Endothelial cell of umbilical vein (primary cell): ENCODE results near the gene BCL2L2. TPM values are rescaled to one million over a fixed set of nuclear protein-coding genes. Genes with fewer than 3 reads are reported as not detected.

Experiments used
- BruUV-seq: library from RNA; stranded (reverse); fragments of 400-500 nt; replicated peaks from 2 replicates; lab custom pipeline; 2021; lab: Mats Ljungman, UMichigan
- CTCF ChIA-PET: fragments of 300-600, 350-600 bp; sonication (Branson Sonifier 250); formaldehyde crosslinking; loops from one replicate; lab custom pipeline; 2021; ENCODE audit warnings: antibody characterized with exemption, inconsistent platforms; lab: Charles Lee
- POLR2A ChIA-PET: fragments of 300-600, 350-600 bp; sonication (Branson Sonifier 250); formaldehyde crosslinking; loops from one replicate; lab custom pipeline; 2021; ENCODE audit warnings: antibody characterized with exemption, inconsistent platforms; lab: Charles Lee
- DNase-seq: peaks from one replicate; pipeline ENCODE4 v3.0.0-alpha.2; 2011; ENCODE audit warnings: low read depth, low spot score
- FAIRE-seq: peaks from 2 replicates; lab custom pipeline; 2011; peaks lifted over from hg19 to GRCh38; lab: Jason Lieb, UNC
- H2AFZ ChIP-seq: 2 replicates; pipeline ENCODE4 v1.6.0; 2012; ENCODE audit warnings: low read depth, low read length, control low read depth, inconsistent platforms
- H3K27ac ChIP-seq: 2 replicates; pipeline ENCODE4 v1.5.1; 2011; ENCODE audit warnings: low read depth, mild to moderate bottlenecking, control low read depth, low read length, moderate library complexity; ENCODE audit not compliant: insufficient read depth
- H3K27me3 ChIP-seq, 2 experiments: 2 replicates each; pipeline versions ENCODE4 v1.6.0 to v1.6.1; 2011; ENCODE audit warnings: low read length in 2 of 2, mixed read lengths in 1 of 2; ENCODE audit not compliant: control insufficient read depth in 2 of 2, insufficient read depth in 2 of 2
- H3K36me3 ChIP-seq, 2 experiments: 2 replicates in 1 of 2; 3 replicates in 1 of 2; pipeline ENCODE4 v1.5.1; 2011; ENCODE audit warnings: low read length in 2 of 2, mild to moderate bottlenecking in 1 of 2, moderate library complexity in 1 of 2; ENCODE audit not compliant: control insufficient read depth in 2 of 2, insufficient read depth in 2 of 2; ENCODE audit errors: extremely low read depth in 1 of 2
- H3K4me1 ChIP-seq: 3 replicates; pipeline ENCODE4 v1.5.1; 2011; ENCODE audit warnings: mild to moderate bottlenecking, low read length; ENCODE audit not compliant: control insufficient read depth, insufficient read depth; ENCODE audit errors: extremely low read depth
- H3K4me2 ChIP-seq: 2 replicates; pipeline ENCODE4 v1.6.1; 2011; ENCODE audit warnings: low read length, control low read depth, mixed read lengths; ENCODE audit not compliant: insufficient read depth
- H3K4me3 ChIP-seq, 3 experiments: fragments of 200-600 bp in 1 of 3; sonication (generic), shearing (Covaris generic) in 1 of 3; replicated peaks in 1 of 3; 2 replicates each; pipeline ENCODE4 v1.5.1; 2011 to 2016; ENCODE audit warnings: control low read depth in 3 of 3, low read length in 3 of 3, mild to moderate bottlenecking in 2 of 3, inconsistent platforms in 1 of 3, low read depth in 1 of 3, moderate library complexity in 1 of 3; ENCODE audit not compliant: insufficient read depth in 1 of 3
- H3K79me2 ChIP-seq: 2 replicates; pipeline ENCODE4 v1.6.0; 2012; ENCODE audit warnings: low read length, inconsistent platforms; ENCODE audit not compliant: control insufficient read depth, insufficient read depth
- H3K9ac ChIP-seq: replicated peaks from 2 replicates; pipeline ENCODE3; 2011; ENCODE audit warnings: low read length, control low read depth; ENCODE audit not compliant: insufficient read depth; ENCODE audit errors: extremely low read depth
- H3K9me1 ChIP-seq: replicated peaks from 3 replicates; pipeline ENCODE4 v1.6.0; 2011; ENCODE audit warnings: mild to moderate bottlenecking, low read length; ENCODE audit not compliant: control insufficient read depth, insufficient read depth; ENCODE audit errors: extremely low read depth
- H3K9me3 ChIP-seq: replicated peaks from 2 replicates; pipeline ENCODE4 v1.5.1; 2012; ENCODE audit warnings: low read length, inconsistent platforms; ENCODE audit not compliant: control insufficient read depth, insufficient read depth
- H4K20me1 ChIP-seq: replicated peaks from 2 replicates; pipeline ENCODE3; 2011; ENCODE audit warnings: mild to moderate bottlenecking, low read length; ENCODE audit not compliant: control insufficient read depth, insufficient read depth; ENCODE audit errors: extremely low read depth
- EZH2 ChIP-seq: IDR thresholded peaks from 2 replicates; pipeline ENCODE4 v1.6.1; 2012; ENCODE audit warnings: borderline replicate concordance, low read depth, mild to moderate bottlenecking, moderate library complexity, low read length, inconsistent platforms; ENCODE audit not compliant: severe bottlenecking
- FOS ChIP-seq: IDR thresholded peaks from 2 replicates; pipeline ENCODE4 v1.6.1; 2011; ENCODE audit warnings: mild to moderate bottlenecking, low read length, moderate library complexity, borderline replicate concordance; ENCODE audit not compliant: insufficient read depth
- GATA2 ChIP-seq: IDR thresholded peaks from 2 replicates; pipeline ENCODE4 v1.7.0; 2011; ENCODE audit warnings: low read depth, mild to moderate bottlenecking, moderate library complexity, mixed read lengths, low read length; ENCODE audit not compliant: insufficient read length, insufficient read depth
- JUN ChIP-seq: IDR thresholded peaks from 2 replicates; pipeline ENCODE4 v1.6.1; 2011; ENCODE audit warnings: borderline replicate concordance, low read depth; ENCODE audit not compliant: insufficient read length, insufficient read depth
- MAX ChIP-seq: IDR thresholded peaks from 2 replicates; pipeline ENCODE4 v1.6.1; 2011; ENCODE audit not compliant: insufficient read depth, insufficient read length
- MYC ChIP-seq: IDR thresholded peaks from one replicate; pipeline ENCODE4 v1.6.1; 2011; ENCODE audit warnings: mild to moderate bottlenecking, low read depth, low read length
- POLR2A ChIP-seq: IDR thresholded peaks from 2 replicates; pipeline ENCODE4 v1.6.1; 2012; ENCODE audit warnings: low read depth, mild to moderate bottlenecking, control low read depth, low read length
- POLR2AphosphoS5 ChIP-seq: IDR thresholded peaks from 2 replicates; pipeline ENCODE4 v1.6.1; 2012; ENCODE audit warnings: low read depth, mild to moderate bottlenecking, control low read depth, low read length, moderate library complexity; ENCODE audit not compliant: insufficient read depth
- dilution Hi-C: fragments of 300-500 bp; cut with MboI; formaldehyde crosslinking; loops from one replicate; pipeline ENCODE4 v1.15.0; 2019; ENCODE audit warnings: low sequenced_read_pairs; ENCODE audit not compliant: extremely low pct_ligation_motif_present
- intact Hi-C: fragments of 100-400 bp; cut with micrococcal nuclease; formaldehyde crosslinking; loops from one replicate; pipeline ENCODE4 v1.10.0; 2022
- polyA plus RNA-seq, 4 experiments: library from polyadenylated mRNA; depleted of rRNA in 3 of 4; stranded (reverse) in 3 of 4; unstranded in 1 of 4; fragments of >200 nt; gene quantifications; 2 replicates each; pipeline versions ENCODE4 v1.2.1 to v1.2.3, GENCODE V29; 2011 to 2012; ENCODE audit warnings: missing spikeins in 1 of 4
- total RNA-seq: library from RNA; stranded (reverse); gene quantifications from 2 replicates; pipeline ENCODE4 v1.2.3, GENCODE V29; 2021
- TF ChIP-seq, protein P1 (sequence below), 2 donors: IDR thresholded peaks; 1 replicate in 1 of 2; 2 replicates in 1 of 2; pipeline ENCODE4 v1.5.1; 2011; ENCODE audit warnings: low read length in 2 of 2, mild to moderate bottlenecking in 2 of 2, moderate library complexity in 2 of 2, control low read depth in 1 of 2, inconsistent platforms in 1 of 2, low read depth in 1 of 2; ENCODE audit not compliant: insufficient read depth in 1 of 2; ENCODE audit errors: extremely low read depth in 1 of 2

BCL2L2 gene
- total and polyA plus RNA-seq, 2 donors (not counting 3 experiments of a cell fraction or from before 2014, with no cell fraction given) = 19.9 to 24.3 TPM

DNA sequence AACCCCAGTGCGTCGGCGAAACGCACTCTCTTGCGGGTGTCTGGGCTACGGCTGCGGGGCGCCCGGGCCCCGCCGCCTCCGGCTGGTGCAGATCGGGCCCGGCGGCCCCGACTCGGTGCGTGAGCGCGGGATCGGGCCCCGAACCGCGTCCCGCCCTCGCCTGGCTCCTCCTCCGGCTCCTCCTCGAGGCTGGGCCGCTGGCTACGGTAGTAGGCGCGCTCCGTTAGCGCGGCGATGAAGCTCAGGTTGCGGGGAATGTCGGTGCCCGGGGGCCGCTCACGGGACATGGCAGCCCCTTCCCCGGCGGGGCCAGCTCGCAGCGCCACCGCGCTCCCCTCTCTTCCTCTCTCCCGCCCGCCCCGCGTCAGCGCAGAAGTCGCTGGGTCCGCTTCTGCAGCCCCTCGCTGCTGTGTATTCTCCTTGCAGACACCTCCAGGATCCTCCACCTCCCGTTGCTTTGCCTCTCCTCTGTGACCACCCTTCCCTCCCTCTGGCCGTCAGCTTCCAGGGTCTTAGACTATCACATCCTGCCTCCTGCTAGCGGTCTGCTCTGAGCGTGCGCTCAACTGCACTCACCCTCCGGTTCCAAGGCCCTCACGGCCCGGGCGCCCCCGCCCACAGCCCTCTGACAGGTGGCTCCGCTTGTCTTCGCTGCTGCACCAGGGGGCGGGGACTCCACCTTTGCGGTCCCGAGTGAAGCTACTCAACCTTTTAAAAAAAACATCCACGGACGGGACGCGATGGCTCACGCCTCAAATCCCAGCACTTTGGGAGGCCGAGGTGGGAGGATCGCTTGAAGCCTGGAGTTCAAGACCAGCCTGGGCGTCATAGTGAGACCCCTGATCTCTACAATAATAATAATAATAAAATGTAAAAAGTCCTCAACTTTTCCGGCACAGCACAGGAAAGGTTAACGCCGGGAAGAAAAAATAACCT, 4.1 kb upstream of the BCL2L2 start, which contains the start of gene PPP1R3E:
PPP1R3E (minus strand) TSS at position 570 of the 936 bp plus-strand sequence; CDS start at position 287, 283 bp downstream.
- CTCF ChIA-PET = interaction anchor here (1.1 to 4.0 kb wide), 8 partner anchors 13 to 225 kb away, joined by 3 to 53 read pairs (median 13); partner anchors contain the start of genes HOMEZ and PABPN1
- no peaks in the 10 kb centered on the region for H3K9me3 ChIP-seq
- peak within 1 kb of the TSS; percentile 66 for H3K9ac ChIP-seq
- DNase-seq (peak; percentile 60), FAIRE-seq (peak; percentile 57)
- POLR2A ChIA-PET = interaction anchor here (2.0 kb wide), 1 partner anchor 19 kb away, joined by 13 read pairs; the partner anchor contains the start of gene PABPN1
- H3K27me3 ChIP-seq = no peaks in the 10 kb centered on the region
- peaks cover 23% of the 10 kb centered on the region for H3K4me1 ChIP-seq
- peak within 1 kb of the TSS; percentile 45 to 53 (median 51) for H3K4me3 ChIP-seq
- no TSS peak for BruUV-seq
- peak within 1 kb of the TSS; percentile 93 for H2AFZ ChIP-seq
- peak within 1 kb of the TSS; percentile 78 for H3K4me2 ChIP-seq
- H3K36me3 ChIP-seq = no peaks in the 10 kb centered on the region
- TF ChIP-seq POLR2A (peak; percentile 88), FOS (no peak), POLR2AphosphoS5 (peak; percentile 58)
- dilution Hi-C loops (no loop called here), intact Hi-C loops (no loop called here)
- peaks cover 11% of the 10 kb centered on the region for H3K79me2 ChIP-seq
- H4K20me1 ChIP-seq = no peaks in the 10 kb centered on the region
- peak within 1 kb of the TSS; percentile 38 for H3K27ac ChIP-seq
- H3K9me1 ChIP-seq = no peaks in the 10 kb centered on the region

GRCh38 chr14:23307146-23307530, 505 bp downstream of the BCL2L2 start:
- Histone ChIP-seq H3K79me2 (peaks cover 45% of the 10 kb centered on the region), H3K36me3 (peaks cover 0 to 12% of the 10 kb centered on the region in 2 experiments), H3K9ac (peak overlapping the region; percentile 85), H3K9me1 (no peaks in the 10 kb centered on the region), H3K4me3 (peak overlapping the region; percentile 84 to 92 (median 89)), H3K9me3 (no peaks in the 10 kb centered on the region), H3K4me1 (peaks cover 27% of the 10 kb centered on the region), H3K27me3 (no peaks in the 10 kb centered on the region), H4K20me1 (no peaks in the 10 kb centered on the region), H3K27ac (peak overlapping the region; percentile 78), H3K4me2 (peak overlapping the region; percentile 88), H2AFZ (no peak overlapping the region)
- CTCF ChIA-PET = interaction anchor here (0.8 to 3.2 kb wide), 3 partner anchors 14 to 20 kb away, joined by 3 to 17 read pairs (median 3); partner anchors contain the start of gene PABPN1
- dilution Hi-C loops = no loop called here
- TSS peak; percentile 46 for BruUV-seq
- intact Hi-C loops = no loop called here
- FAIRE-seq = no peak
- no peak for DNase-seq
- POLR2A ChIA-PET = interaction anchor here (1.0 to 1.2 kb wide), 2 partner anchors 14 to 17 kb away, joined by 3 to 6 read pairs; partner anchors contain the start of gene PABPN1
- TF ChIP-seq GATA2 = no peak
- TF ChIP-seq JUN = no peak
- no peak for TF ChIP-seq MYC
- TF ChIP-seq POLR2A = no peak
- TF ChIP-seq POLR2AphosphoS5 = no peak
- no peak for TF ChIP-seq EZH2
- TF ChIP-seq MAX = no peak
- no peak for TF ChIP-seq FOS
- TF ChIP-seq, protein P1, sequence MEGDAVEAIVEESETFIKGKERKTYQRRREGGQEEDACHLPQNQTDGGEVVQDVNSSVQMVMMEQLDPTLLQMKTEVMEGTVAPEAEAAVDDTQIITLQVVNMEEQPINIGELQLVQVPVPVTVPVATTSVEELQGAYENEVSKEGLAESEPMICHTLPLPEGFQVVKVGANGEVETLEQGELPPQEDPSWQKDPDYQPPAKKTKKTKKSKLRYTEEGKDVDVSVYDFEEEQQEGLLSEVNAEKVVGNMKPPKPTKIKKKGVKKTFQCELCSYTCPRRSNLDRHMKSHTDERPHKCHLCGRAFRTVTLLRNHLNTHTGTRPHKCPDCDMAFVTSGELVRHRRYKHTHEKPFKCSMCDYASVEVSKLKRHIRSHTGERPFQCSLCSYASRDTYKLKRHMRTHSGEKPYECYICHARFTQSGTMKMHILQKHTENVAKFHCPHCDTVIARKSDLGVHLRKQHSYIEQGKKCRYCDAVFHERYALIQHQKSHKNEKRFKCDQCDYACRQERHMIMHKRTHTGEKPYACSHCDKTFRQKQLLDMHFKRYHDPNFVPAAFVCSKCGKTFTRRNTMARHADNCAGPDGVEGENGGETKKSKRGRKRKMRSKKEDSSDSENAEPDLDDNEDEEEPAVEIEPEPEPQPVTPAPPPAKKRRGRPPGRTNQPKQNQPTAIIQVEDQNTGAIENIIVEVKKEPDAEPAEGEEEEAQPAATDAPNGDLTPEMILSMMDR (IDR thresholded peaks at IDR 0.05; ENCODE audit: extremely low read depth in 1 of 2, insufficient read depth in 1 of 2, low read depth in 1 of 2, low read length in 2 of 2) = no peak
